ENCODE measurements around the gene ABCA13.

Gene ABCA13

GRCh38 chr7:48390388-48391327 lies 219.4 kb downstream of the ABCA13 start:
- no peak overlapping the region for H3K27ac ChIP-seq (ENCODE audit: low read length)
- no peak overlapping the region for H3K4me2 ChIP-seq (ENCODE audit: low read length)
- no peaks in the 10 kb centered on the region; the same call in 1 of the 2 replicates for H3K9me3 ChIP-seq (ENCODE audit: insufficient read depth, low read length)
- no peaks in the 10 kb centered on the region for H3K4me1 ChIP-seq (ENCODE audit: low read length)
- TF ChIP-seq EZH2phosphoT487 (IDR thresholded peaks at IDR 0.05; ENCODE audit: low read depth) (no peak), CTCF (IDR thresholded peaks at IDR 0.05; ENCODE audit: low read depth, low read length) (no peak)
- H3K27me3 ChIP-seq (ENCODE audit: low read depth, low read length), result no peaks in the 10 kb centered on the region
- H2AFZ ChIP-seq (ENCODE audit: low read depth, low read length), result no peak overlapping the region
- H3K36me3 ChIP-seq (replicated peaks; ENCODE audit: low read depth, low read length), result no peaks in the 10 kb centered on the region
- H3K4me3 ChIP-seq (ENCODE audit: low read length), result no peak overlapping the region
- no peak overlapping the region for H3K9ac ChIP-seq (ENCODE audit: low read length)
- H4K20me1 ChIP-seq (ENCODE audit: insufficient read depth, low read length), result no peaks in the 10 kb centered on the region
- no peaks in the 10 kb centered on the region for H3K79me2 ChIP-seq (ENCODE audit: low read length)

- H3K4me2 ChIP-seq (ENCODE audit: low read length), result no peak overlapping the region
- no peak overlapping the region for H2AFZ ChIP-seq (ENCODE audit: low read depth, low read length)
- TF ChIP-seq CTCF (IDR thresholded peaks at IDR 0.05; ENCODE audit: low read depth, low read length) (no peak), EZH2phosphoT487 (IDR thresholded peaks at IDR 0.05; ENCODE audit: low read depth) (no peak)
- no peak overlapping the region for H3K27ac ChIP-seq (ENCODE audit: low read length)
- no peak overlapping the region for H3K9ac ChIP-seq (ENCODE audit: low read length)
- no peak overlapping the region for H3K4me3 ChIP-seq (ENCODE audit: low read length)
- H3K27me3 ChIP-seq (ENCODE audit: low read depth, low read length), result no peaks in the 10 kb centered on the region; the same call in 1 of the 2 replicates
- no peaks in the 10 kb centered on the region for H3K9me3 ChIP-seq (ENCODE audit: insufficient read depth, low read length)
- H3K36me3 ChIP-seq (replicated peaks; ENCODE audit: low read depth, low read length), result no peaks in the 10 kb centered on the region
- no peaks in the 10 kb centered on the region for H3K79me2 ChIP-seq (ENCODE audit: low read length)
- H3K4me1 ChIP-seq (ENCODE audit: low read length), result no peaks in the 10 kb centered on the region
- no peaks in the 10 kb centered on the region for H4K20me1 ChIP-seq (ENCODE audit: insufficient read depth, low read length)
Measured at GRCh38 chr7:48398191-48398590, 226.9 kb downstream of the ABCA13 start.

- no peak overlapping the region for H3K4me3 ChIP-seq (ENCODE audit: low read length)
- no peak overlapping the region for H3K4me2 ChIP-seq (ENCODE audit: low read length)
- no peaks in the 10 kb centered on the region for H3K36me3 ChIP-seq (replicated peaks; ENCODE audit: low read depth, low read length)
- H3K79me2 ChIP-seq (ENCODE audit: low read length), result no peaks in the 10 kb centered on the region
- no peak overlapping the region for H3K27ac ChIP-seq (ENCODE audit: low read length)
- H3K4me1 ChIP-seq (ENCODE audit: low read length), result no peaks in the 10 kb centered on the region
- no peak overlapping the region for H2AFZ ChIP-seq (ENCODE audit: low read depth, low read length)
- H3K27me3 ChIP-seq (ENCODE audit: low read depth, low read length), result no peaks in the 10 kb centered on the region; the same call in 1 of the 2 replicates
- no peaks in the 10 kb centered on the region for H4K20me1 ChIP-seq (ENCODE audit: insufficient read depth, low read length)
- no peak overlapping the region for H3K9ac ChIP-seq (ENCODE audit: low read length)
- TF ChIP-seq EZH2phosphoT487 (IDR thresholded peaks at IDR 0.05; ENCODE audit: low read depth) (no peak), CTCF (IDR thresholded peaks at IDR 0.05; ENCODE audit: low read depth, low read length) (no peak)
- no peaks in the 10 kb centered on the region for H3K9me3 ChIP-seq (ENCODE audit: insufficient read depth, low read length)
Measured at GRCh38 chr7:48402721-48403120, 231.5 kb downstream of the ABCA13 start.

- H2AFZ ChIP-seq (ENCODE audit: low read depth, low read length), result no peak overlapping the region
- no peaks in the 10 kb centered on the region for H3K79me2 ChIP-seq (ENCODE audit: low read length)
- H3K27ac ChIP-seq (ENCODE audit: low read length), result no peak overlapping the region
- H3K4me3 ChIP-seq (ENCODE audit: low read length), result no peak overlapping the region
- no peak overlapping the region for H3K4me2 ChIP-seq (ENCODE audit: low read length)
- H3K9ac ChIP-seq (ENCODE audit: low read length), result no peak overlapping the region
- no peaks in the 10 kb centered on the region for H3K36me3 ChIP-seq (replicated peaks; ENCODE audit: low read depth, low read length)
- no peaks in the 10 kb centered on the region for H3K4me1 ChIP-seq (ENCODE audit: low read length)
- H3K27me3 ChIP-seq (ENCODE audit: low read depth, low read length), result no peaks in the 10 kb centered on the region
- no peaks in the 10 kb centered on the region for H4K20me1 ChIP-seq (ENCODE audit: insufficient read depth, low read length)
- TF ChIP-seq EZH2phosphoT487 (IDR thresholded peaks at IDR 0.05; ENCODE audit: low read depth), result no peak
- no peaks in the 10 kb centered on the region for H3K9me3 ChIP-seq (ENCODE audit: insufficient read depth, low read length)
Measured at GRCh38 chr7:48408731-48409130, 237.5 kb downstream of the ABCA13 start.

All from OCI-LY3 (cell line).